Caco-2 (cell line): ENCODE data around the gene CCR5. TPM values are rescaled to one million over a fixed set of nuclear protein-coding genes. Genes with fewer than 3 reads are reported as not detected.

Source experiments
- BruUV-seq: library from RNA; stranded (reverse); fragments of 400-500 nt; replicated peaks from 2 replicates; lab custom pipeline; 2021; lab: Mats Ljungman, UMichigan
- CTCF ChIA-PET: fragments of 300-600 bp; sonication (Branson Sonifier 250); formaldehyde crosslinking; loops from one replicate; lab custom pipeline; 2022; ENCODE audit warnings: antibody characterized with exemption; lab: Charles Lee
- POLR2A ChIA-PET: fragments of 300-600 bp; sonication (Branson Sonifier 250); formaldehyde crosslinking; loops from one replicate; lab custom pipeline; 2022; ENCODE audit warnings: antibody characterized with exemption; lab: Charles Lee
- DNase-seq, 2 experiments: peaks; one replicate each; pipeline versions ENCODE4 v3.0.0 to v3.0.0-alpha.2; 2020 to 2022
- H3K27me3 ChIP-seq: replicated peaks from 2 replicates; pipeline ENCODE4 v1.6.0; 2011; ENCODE audit warnings: low read length; ENCODE audit not compliant: control insufficient read depth, insufficient read depth
- H3K36me3 ChIP-seq: 2 replicates; pipeline ENCODE4 v1.5.1; 2011; ENCODE audit warnings: low read length; ENCODE audit not compliant: control insufficient read depth, insufficient read depth
- H3K4me1 ChIP-seq: fragments of 250-450 bp; sonication (Bioruptor Pico); 2 replicates; pipeline ENCODE4 v1.5.1; 2020; ENCODE audit warnings: mild to moderate bottlenecking
- H3K4me3 ChIP-seq: 2 replicates; pipeline ENCODE4 v1.5.1; 2011; ENCODE audit warnings: low read depth, mild to moderate bottlenecking, control low read depth, low read length
- H3K9me3 ChIP-seq: fragments of 250-450 bp; sonication (Bioruptor Pico); 2 replicates; pipeline ENCODE4 v1.5.1; 2020; ENCODE audit warnings: mild to moderate bottlenecking, moderate library complexity
- H3K27ac Mint-ChIP-seq: one replicate; pipeline ENCODE4 v1.8.0; 2022; ENCODE audit warnings: mixed read lengths; ENCODE audit not compliant: unreplicated experiment
- H3K27me3 Mint-ChIP-seq: one replicate; pipeline ENCODE4 v1.8.0; 2022; ENCODE audit warnings: mixed read lengths; ENCODE audit not compliant: insufficient read depth, unreplicated experiment
- H3K36me3 Mint-ChIP-seq: one replicate; pipeline ENCODE4 v1.8.0; 2022; ENCODE audit warnings: mild to moderate bottlenecking, mixed read lengths; ENCODE audit not compliant: insufficient read depth, unreplicated experiment
- H3K4me1 Mint-ChIP-seq: one replicate; pipeline ENCODE4 v1.8.0; 2022; ENCODE audit warnings: low read depth, mixed read lengths; ENCODE audit not compliant: unreplicated experiment
- H3K4me3 Mint-ChIP-seq: one replicate; pipeline ENCODE4 v1.8.0; 2022; ENCODE audit warnings: mild to moderate bottlenecking, moderate library complexity, mixed read lengths; ENCODE audit not compliant: unreplicated experiment
- H3K9me3 Mint-ChIP-seq: one replicate; pipeline ENCODE4 v1.8.0; 2022; ENCODE audit warnings: mixed read lengths; ENCODE audit not compliant: unreplicated experiment
- intact Hi-C: fragments of 100-400 bp; cut with micrococcal nuclease; formaldehyde crosslinking; loops from one replicate; pipeline ENCODE4 v1.10.0; 2022; ENCODE audit not compliant: unreplicated experiment
- total RNA-seq: library from RNA; stranded (reverse); gene quantifications from 2 replicates; pipeline ENCODE4 v1.2.3, GENCODE V29; 2022
- TF ChIP-seq, protein P1 (sequence below), 2 experiments: fragments of 200-600 bp in 1 of 2; IDR thresholded peaks; 1 replicate in 1 of 2; 2 replicates in 1 of 2; pipeline versions ENCODE4 v1.5.1 to v1.8.0; 2011 to 2022; ENCODE audit warnings: antibody characterized with exemption in 1 of 2, control low read depth in 1 of 2, inconsistent platforms in 1 of 2, low read depth in 1 of 2, low read length in 1 of 2, mild to moderate bottlenecking in 1 of 2, moderate library complexity in 1 of 2; ENCODE audit not compliant: insufficient read depth in 1 of 2, severe bottlenecking in 1 of 2, unreplicated experiment in 1 of 2

CCR5 gene
- total RNA-seq, 1 experiment from 2014 or later: not detected

DNA sequence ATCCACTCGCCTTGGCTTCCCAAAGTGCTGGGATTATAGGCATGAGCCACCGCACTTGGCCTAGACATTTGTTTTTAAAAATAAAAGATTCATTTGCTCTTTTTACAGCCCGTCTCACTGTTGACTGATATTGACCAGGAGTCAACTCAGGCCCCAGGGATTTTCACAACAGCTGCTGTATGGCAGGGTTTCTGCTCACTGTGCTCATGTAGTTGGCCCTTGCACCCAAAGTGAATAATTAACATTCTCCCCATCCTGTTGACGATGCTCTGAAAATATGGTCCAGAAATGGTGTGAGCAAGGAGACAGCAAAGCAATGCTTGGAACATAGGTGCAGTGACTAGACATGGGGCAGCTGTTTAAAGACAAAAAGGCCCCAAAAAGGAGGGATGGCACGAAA lies 2.9 kb upstream of the CCR5 start:
- Histone ChIP-seq H3K4me1 (peaks cover 14% of the 10 kb centered on the region; the same call in 1 of the 2 replicates), H3K36me3 (no peaks in the 10 kb centered on the region), H3K9me3 (no peaks in the 10 kb centered on the region), H3K27me3 (no peaks in the 10 kb centered on the region), H3K4me3 (no peak overlapping the region)
- Mint-ChIP-seq H3K36me3 (no peaks in the 10 kb centered on the region), H3K4me3 (no peak overlapping the region), H3K27ac (no peak overlapping the region), H3K9me3 (no peaks in the 10 kb centered on the region), H3K4me1 (peaks cover 6% of the 10 kb centered on the region), H3K27me3 (no peaks in the 10 kb centered on the region)
- no TSS peak for BruUV-seq
- intact Hi-C loops: loop anchor here (1.0 kb wide), 1 partner anchor 154 kb away; no protein-coding TSS in a partner anchor
- DNase-seq: no peak
- CTCF ChIA-PET: interaction anchor here (1.3 kb wide), 1 partner anchor 11 kb away, joined by 4 read pairs; no protein-coding TSS in a partner anchor
- POLR2A ChIA-PET: no interaction called here
- TF ChIP-seq, protein P1, sequence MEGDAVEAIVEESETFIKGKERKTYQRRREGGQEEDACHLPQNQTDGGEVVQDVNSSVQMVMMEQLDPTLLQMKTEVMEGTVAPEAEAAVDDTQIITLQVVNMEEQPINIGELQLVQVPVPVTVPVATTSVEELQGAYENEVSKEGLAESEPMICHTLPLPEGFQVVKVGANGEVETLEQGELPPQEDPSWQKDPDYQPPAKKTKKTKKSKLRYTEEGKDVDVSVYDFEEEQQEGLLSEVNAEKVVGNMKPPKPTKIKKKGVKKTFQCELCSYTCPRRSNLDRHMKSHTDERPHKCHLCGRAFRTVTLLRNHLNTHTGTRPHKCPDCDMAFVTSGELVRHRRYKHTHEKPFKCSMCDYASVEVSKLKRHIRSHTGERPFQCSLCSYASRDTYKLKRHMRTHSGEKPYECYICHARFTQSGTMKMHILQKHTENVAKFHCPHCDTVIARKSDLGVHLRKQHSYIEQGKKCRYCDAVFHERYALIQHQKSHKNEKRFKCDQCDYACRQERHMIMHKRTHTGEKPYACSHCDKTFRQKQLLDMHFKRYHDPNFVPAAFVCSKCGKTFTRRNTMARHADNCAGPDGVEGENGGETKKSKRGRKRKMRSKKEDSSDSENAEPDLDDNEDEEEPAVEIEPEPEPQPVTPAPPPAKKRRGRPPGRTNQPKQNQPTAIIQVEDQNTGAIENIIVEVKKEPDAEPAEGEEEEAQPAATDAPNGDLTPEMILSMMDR (IDR thresholded peaks at IDR 0.05; ENCODE audit: insufficient read depth in 1 of 2, low read depth in 1 of 2, low read length in 1 of 2, severe bottlenecking in 1 of 2, unreplicated experiment in 1 of 2): no peak

DNA sequence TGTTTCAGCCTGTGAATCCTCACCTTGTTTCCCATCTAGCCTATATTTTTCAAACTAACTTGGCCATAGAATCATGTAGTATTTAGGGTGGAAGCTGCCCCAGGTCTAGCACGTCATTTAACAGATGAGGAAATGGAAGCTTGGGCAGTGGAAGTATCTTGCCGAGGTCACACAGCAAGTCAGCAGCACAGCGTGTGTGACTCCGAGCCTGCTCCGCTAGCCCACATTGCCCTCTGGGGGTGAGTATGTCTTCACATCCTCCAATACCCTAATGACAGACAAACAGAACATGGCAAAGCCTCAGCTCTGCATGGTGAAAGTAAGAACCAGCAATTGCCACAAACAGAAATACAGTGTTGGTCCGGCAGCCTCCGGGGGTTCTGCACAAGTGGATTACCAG lies 2.2 kb upstream of the CCR5 start:
- BruUV-seq: no TSS peak
- no peaks in the 10 kb centered on the region for H3K9me3 ChIP-seq
- Mint-ChIP-seq H3K27me3 (no peaks in the 10 kb centered on the region), H3K27ac (no peak overlapping the region), H3K36me3 (no peaks in the 10 kb centered on the region), H3K4me1 (peaks cover 12% of the 10 kb centered on the region), H3K9me3 (no peaks in the 10 kb centered on the region), H3K4me3 (no peak overlapping the region)
- ChIA-PET CTCF (interaction anchor here (1.3 kb wide), 1 partner anchor 10 kb away, joined by 4 read pairs; no protein-coding TSS in a partner anchor), POLR2A (no interaction called here)
- peak; percentile 28 to 43 for DNase-seq
- intact Hi-C loops: loop anchor here (1.0 kb wide), 1 partner anchor 154 kb away; no protein-coding TSS in a partner anchor
- no peaks in the 10 kb centered on the region for H3K36me3 ChIP-seq
- no peaks in the 10 kb centered on the region for H3K27me3 ChIP-seq
- peaks cover 14% of the 10 kb centered on the region; the same call in 1 of the 2 replicates for H3K4me1 ChIP-seq
- TF ChIP-seq, protein P1 (IDR thresholded peaks at IDR 0.05; ENCODE audit: insufficient read depth in 1 of 2, low read depth in 1 of 2, low read length in 1 of 2, severe bottlenecking in 1 of 2, unreplicated experiment in 1 of 2): no peak
- H3K4me3 ChIP-seq: no peak overlapping the region

DNA sequence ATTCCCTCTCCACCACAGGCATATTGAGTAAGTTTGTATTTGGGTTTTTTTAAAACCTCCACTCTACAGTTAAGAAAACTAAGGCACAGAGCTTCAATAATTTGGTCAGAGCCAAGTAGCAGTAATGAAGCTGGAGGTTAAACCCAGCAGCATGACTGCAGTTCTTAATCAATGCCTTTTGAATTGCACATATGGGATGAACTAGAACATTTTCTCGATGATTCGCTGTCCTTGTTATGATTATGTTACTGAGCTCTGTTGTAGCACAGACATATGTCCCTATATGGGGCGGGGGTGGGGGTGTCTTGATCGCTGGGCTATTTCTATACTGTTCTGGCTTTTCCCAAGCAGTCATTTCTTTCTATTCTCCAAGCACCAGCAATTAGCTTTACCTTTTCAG lies 1.6 kb upstream of the CCR5 start:
- CTCF ChIA-PET: interaction anchor here (1.3 kb wide), 1 partner anchor 9 kb away, joined by 4 read pairs; no protein-coding TSS in a partner anchor
- POLR2A ChIA-PET: no interaction called here
- no peak for DNase-seq
- no peak overlapping the region for H3K4me3 ChIP-seq
- no peaks in the 10 kb centered on the region for H3K27me3 ChIP-seq
- intact Hi-C loops: no loop called here
- TF ChIP-seq, protein P1 (IDR thresholded peaks at IDR 0.05; ENCODE audit: insufficient read depth in 1 of 2, low read depth in 1 of 2, low read length in 1 of 2, severe bottlenecking in 1 of 2, unreplicated experiment in 1 of 2): no peak
- Mint-ChIP-seq H3K27ac (no peak overlapping the region), H3K27me3 (no peaks in the 10 kb centered on the region), H3K4me1 (peaks cover 14% of the 10 kb centered on the region), H3K36me3 (no peaks in the 10 kb centered on the region), H3K9me3 (no peaks in the 10 kb centered on the region), H3K4me3 (no peak overlapping the region)
- no peaks in the 10 kb centered on the region for H3K9me3 ChIP-seq
- H3K4me1 ChIP-seq: peaks cover 14% of the 10 kb centered on the region; the same call in 1 of the 2 replicates
- no peaks in the 10 kb centered on the region for H3K36me3 ChIP-seq
- no TSS peak for BruUV-seq
